GM13976 (cell line): ENCODE results near the gene TMIE.
"Not testable (repeated sequence)": the region's sequence is repeated elsewhere in the genome, so short reads cannot be mapped to it uniquely, and the experiment has no call there.

Experiments used
- DNase-seq: peaks from one replicate; pipeline ENCODE4 v3.0.0; 2012; ENCODE audit warnings: low spot score
- in situ Hi-C: fragments of 300-500 bp; cut with MboI; formaldehyde crosslinking; loops from one replicate; pipeline ENCODE4 v1.12.0; 2022; ENCODE audit warnings: low sequenced_read_pairs, mixed read lengths, inconsistent platforms; ENCODE audit not compliant: unreplicated experiment
- TF ChIP-seq, protein P1 (sequence below): IDR thresholded peaks from 2 replicates; pipeline ENCODE4 v1.5.1; 2012; ENCODE audit warnings: borderline replicate concordance, mild to moderate bottlenecking; ENCODE audit not compliant: insufficient read depth; ENCODE audit errors: extremely low read depth, missing control alignments, control extremely low read depth

The TMIE gene

DNA sequence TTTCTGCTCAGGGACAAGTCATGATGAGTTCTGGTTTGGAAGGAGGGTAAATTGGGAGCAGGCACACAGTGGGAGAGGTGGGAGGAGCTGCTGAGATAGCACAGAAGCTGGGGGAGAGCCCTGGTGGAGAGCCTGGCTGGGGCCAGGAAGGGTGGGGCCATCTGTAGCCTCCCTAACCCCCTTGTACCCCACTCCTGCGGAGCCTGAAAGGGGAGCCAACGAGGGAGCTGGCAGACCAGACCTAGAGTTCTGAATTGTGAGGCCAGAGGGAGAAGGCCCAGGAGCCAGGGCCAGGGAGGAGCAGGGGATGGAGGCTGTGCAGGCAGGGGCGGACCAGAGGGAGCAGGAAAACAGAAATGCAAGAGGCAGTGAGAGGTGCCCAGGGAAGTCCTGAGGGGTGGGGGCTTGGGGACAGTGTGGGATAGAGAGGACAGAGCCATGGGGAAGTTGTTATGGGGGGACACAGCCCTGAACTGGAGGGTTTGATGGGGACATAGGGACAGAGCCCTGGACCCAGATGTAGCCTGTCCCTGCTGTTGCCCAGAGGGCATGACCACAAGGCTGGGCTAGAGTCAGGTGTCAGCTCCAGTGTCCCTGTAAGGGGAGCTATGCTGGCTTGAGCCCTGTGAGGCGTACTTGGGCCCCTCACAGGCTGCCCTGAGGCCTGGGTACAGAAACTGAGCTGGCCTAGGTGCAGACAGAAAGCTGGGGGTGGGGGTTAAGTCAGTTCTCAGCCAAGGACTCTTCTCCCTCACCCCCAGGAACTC, 1.2 kb downstream of the TMIE start:
- in situ Hi-C loops, result loop anchor here (25.0 kb wide), 2 partner anchors 185 to 660 kb away; partner anchors contain the start of gene PTH1R
- no peak for DNase-seq
- TF ChIP-seq, protein P1, sequence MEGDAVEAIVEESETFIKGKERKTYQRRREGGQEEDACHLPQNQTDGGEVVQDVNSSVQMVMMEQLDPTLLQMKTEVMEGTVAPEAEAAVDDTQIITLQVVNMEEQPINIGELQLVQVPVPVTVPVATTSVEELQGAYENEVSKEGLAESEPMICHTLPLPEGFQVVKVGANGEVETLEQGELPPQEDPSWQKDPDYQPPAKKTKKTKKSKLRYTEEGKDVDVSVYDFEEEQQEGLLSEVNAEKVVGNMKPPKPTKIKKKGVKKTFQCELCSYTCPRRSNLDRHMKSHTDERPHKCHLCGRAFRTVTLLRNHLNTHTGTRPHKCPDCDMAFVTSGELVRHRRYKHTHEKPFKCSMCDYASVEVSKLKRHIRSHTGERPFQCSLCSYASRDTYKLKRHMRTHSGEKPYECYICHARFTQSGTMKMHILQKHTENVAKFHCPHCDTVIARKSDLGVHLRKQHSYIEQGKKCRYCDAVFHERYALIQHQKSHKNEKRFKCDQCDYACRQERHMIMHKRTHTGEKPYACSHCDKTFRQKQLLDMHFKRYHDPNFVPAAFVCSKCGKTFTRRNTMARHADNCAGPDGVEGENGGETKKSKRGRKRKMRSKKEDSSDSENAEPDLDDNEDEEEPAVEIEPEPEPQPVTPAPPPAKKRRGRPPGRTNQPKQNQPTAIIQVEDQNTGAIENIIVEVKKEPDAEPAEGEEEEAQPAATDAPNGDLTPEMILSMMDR, result no peak

DNA sequence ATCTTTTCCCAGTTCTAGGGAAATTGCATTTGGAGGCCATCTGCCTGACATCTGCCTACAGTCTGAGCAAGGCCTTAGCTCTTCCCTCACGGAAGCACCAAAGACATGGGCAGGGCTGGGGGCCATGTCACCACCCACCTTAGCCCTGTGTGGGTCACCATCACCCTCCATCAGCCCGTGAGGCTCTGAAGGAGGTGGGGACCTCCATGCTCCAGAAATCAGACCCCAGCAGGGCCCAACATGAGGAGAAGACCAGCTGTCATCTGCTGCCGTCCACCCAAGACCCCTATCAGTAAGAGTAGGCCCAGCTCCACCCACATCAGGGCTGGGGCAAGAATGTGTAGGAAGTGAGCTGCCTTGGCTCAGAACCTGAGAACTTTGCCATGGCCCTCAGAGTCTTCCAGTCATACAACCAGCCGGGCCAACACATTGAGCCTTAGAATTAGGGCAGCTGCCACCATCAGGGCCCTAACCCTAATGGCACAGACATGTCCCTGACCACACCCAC, 1.9 kb downstream of the TMIE start:
- in situ Hi-C loops, result loop anchor here (25.0 kb wide), 2 partner anchors 184 to 659 kb away; partner anchors contain the start of gene PTH1R
- no peak for DNase-seq
- TF ChIP-seq, protein P1, result no peak

DNA sequence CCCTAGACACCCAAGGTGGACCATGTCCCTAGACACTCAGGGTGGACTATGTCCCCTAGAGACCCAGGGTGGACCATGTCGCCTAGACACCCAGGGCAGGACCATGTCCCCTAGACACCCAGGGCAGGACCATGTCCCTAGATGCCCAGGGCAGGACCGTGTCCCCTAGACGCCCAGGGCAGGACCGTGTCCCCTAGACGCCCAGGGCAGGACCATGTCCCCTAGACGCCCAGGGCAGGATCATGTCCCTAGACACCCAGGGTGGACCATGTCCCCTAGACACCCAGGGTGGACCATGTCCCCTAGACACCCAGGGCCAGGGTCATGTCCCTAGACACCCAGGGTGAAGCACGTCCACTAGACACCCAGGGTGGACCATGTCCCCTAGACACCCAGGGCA, 3.2 kb downstream of the TMIE start:
- in situ Hi-C loops, result loop anchor here (25.0 kb wide), 2 partner anchors 183 to 658 kb away; partner anchors contain the start of gene PTH1R

DNA sequence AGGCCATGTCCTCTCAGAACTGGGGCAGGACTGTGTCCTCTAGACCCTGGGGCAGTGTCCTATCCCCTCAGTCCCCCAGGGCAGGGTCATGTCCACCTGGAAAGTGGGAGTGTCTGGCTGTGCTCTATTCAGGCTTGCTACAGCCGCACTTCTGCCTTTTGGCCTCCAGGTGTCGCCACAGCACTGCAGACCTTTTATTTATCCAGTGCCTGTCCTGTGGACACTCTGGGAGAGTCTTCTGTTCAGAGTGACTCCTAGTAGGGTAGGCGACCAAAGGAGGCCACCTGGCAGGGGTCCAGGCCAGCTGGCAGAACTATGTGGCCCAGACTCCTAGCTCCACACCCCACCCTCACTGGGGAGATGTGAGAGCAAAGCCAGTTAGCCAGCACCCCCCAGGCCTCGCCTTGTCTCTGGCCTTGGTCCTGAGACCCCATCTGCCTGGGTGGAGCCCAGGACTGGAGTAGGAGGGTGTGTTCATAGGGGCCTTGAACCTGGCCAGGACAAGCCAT, 3.9 kb downstream of the TMIE start:
- TF ChIP-seq, protein P1, result peak; percentile 96
- in situ Hi-C loops, result loop anchor here (25.0 kb wide), 2 partner anchors 182 to 657 kb away; partner anchors contain the start of gene PTH1R
- peak; percentile 86 for DNase-seq

More for the DNA sequence above, 3.2 kb downstream of the TMIE start:
- not testable (repeated sequence) for DNase-seq

DNA sequence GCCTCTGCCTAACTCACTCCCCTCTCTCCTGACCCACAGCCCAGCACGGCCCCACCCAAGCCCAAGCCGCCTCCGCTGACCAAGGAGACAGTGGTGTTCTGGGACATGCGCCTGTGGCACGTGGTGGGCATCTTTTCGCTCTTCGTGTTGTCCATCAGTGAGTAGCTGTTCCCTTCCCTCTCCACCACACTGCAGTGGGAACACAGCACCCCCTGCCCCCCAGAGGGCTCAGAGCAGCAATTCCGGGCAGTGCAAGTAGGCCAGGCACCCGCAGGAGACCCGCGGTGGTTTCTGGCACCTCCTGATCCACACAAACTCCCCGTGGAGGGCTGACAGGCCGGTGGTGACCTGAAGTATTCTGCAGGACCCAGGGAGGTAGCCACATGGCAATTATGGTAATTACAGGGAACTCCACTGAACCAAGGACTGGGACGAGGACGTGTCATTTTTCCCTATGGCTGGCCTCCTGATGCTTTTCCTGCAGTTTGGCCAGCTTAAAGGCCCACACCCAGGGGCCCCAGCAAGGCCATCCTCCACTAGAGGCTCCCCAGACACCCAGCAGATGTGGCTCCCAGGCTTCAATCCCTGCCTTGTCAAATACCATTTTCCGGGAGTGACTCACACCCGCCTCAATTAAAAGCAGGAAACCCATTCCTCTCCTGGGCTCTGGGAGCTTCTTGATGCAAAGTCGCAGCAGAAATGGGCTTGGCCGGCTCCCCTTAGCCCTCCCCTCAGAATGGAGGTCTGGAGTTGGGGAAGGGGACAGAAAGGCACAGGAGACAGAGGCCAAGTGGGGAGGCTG, 4.8 kb downstream of the TMIE start:
- TF ChIP-seq, protein P1, result no peak
- in situ Hi-C loops, result loop anchor here (25.0 kb wide), 2 partner anchors 181 to 656 kb away; partner anchors contain the start of gene PTH1R
- DNase-seq, result no peak

DNA sequence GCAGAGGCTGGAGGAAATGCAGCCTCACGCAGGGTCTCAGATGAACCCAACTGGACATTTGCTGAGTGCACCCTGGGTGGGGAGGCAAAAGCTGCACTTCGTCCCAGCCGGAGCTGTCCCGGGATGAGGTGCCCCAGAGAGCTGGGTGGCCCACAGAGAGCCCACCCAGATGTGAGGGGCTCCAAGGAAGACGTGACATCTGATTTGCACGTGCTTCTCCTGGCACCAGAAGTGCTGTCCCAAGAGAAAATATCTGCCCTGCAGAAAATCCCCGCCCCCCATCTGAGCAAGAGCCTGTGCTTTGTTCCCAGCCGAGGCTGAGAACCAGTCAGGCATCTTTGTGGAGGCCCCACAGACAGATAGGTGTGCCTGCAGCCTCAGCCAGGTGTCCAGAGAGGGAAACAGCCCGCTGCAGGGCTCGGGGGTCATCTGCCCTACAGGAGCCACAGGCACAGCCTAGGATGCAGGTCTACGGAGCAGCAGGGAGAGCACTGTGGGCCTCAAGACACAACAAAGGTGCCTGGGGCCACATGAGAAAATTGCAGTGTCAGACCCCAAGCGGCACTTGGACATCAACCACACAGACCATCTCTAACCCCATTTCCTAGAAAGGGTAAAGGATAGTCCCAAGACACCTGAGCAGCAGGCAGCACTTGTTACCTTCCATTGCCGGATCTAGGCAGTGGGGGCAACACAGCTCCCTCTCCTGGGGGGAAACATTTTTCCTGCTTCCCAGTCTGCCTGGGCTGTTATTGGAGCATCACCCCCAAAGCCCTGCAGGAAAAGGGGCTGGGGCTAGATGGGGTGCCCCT, 5.8 kb downstream of the TMIE start:
- TF ChIP-seq, protein P1, result no peak
- in situ Hi-C loops, result loop anchor here (25.0 kb wide), 2 partner anchors 180 to 655 kb away; partner anchors contain the start of gene PTH1R
- DNase-seq, result no peak
